Astrocyte of the spinal cord (primary cell): ENCODE measurements around the gene CENPT.

Experiments used
- DNase-seq: peaks from one replicate; pipeline ENCODE4 v3.0.0; 2011; ENCODE audit warnings: low read depth, low spot score
- H3K4me3 ChIP-seq: 2 replicates; pipeline ENCODE4 v1.5.1; 2011; ENCODE audit warnings: low read depth, mild to moderate bottlenecking, low read length, moderate library complexity
- in situ Hi-C: cut with HindIII; loops from 2 replicates; pipeline ENCODE4 v1.10.0; 2017; ENCODE audit warnings: low sequenced_read_pairs
- TF ChIP-seq, protein P1 (sequence below): IDR thresholded peaks from 2 replicates; pipeline ENCODE4 v1.5.1; 2012; ENCODE audit warnings: low read depth, mild to moderate bottlenecking, low read length, inconsistent platforms

Gene CENPT

DNA sequence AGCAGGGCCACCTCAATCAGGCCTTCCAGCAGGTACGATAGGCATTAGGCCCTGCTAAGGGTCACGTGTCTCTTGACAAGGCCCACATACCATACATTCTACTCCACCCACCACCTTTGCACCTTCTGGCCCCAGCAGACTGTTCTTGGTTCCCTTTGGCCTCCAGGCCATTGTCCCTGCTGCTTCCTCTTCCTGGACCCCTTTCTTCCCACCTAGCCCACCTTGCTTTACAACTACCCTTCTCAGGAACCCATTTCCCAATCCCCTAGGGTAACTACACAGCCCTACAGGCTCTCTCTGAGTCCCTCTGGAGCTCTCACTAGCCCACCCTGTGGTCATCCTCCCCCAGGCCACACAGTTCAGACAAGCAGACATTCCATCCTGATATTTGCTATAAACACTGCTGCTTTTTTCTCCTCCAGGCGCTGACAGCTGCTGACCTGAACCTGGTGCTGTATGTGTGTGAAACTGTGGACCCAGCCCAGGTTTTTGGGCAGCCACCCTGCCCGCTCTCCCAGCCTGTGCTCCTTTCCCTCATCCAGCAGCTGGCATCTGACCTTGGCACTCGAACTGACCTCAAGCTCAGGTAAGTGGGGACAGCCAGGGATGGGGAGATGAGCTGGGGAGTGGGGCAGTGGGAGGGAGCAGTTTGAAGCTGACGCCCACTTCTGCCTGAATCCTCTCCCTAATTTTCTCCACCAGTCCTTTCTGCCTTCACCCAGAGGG is 35.8 kb upstream of the CENPT start:
- TF ChIP-seq, protein P1, sequence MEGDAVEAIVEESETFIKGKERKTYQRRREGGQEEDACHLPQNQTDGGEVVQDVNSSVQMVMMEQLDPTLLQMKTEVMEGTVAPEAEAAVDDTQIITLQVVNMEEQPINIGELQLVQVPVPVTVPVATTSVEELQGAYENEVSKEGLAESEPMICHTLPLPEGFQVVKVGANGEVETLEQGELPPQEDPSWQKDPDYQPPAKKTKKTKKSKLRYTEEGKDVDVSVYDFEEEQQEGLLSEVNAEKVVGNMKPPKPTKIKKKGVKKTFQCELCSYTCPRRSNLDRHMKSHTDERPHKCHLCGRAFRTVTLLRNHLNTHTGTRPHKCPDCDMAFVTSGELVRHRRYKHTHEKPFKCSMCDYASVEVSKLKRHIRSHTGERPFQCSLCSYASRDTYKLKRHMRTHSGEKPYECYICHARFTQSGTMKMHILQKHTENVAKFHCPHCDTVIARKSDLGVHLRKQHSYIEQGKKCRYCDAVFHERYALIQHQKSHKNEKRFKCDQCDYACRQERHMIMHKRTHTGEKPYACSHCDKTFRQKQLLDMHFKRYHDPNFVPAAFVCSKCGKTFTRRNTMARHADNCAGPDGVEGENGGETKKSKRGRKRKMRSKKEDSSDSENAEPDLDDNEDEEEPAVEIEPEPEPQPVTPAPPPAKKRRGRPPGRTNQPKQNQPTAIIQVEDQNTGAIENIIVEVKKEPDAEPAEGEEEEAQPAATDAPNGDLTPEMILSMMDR, result no peak
- in situ Hi-C loops, result no loop called here
- no peak for DNase-seq
- no peak overlapping the region for H3K4me3 ChIP-seq

DNA sequence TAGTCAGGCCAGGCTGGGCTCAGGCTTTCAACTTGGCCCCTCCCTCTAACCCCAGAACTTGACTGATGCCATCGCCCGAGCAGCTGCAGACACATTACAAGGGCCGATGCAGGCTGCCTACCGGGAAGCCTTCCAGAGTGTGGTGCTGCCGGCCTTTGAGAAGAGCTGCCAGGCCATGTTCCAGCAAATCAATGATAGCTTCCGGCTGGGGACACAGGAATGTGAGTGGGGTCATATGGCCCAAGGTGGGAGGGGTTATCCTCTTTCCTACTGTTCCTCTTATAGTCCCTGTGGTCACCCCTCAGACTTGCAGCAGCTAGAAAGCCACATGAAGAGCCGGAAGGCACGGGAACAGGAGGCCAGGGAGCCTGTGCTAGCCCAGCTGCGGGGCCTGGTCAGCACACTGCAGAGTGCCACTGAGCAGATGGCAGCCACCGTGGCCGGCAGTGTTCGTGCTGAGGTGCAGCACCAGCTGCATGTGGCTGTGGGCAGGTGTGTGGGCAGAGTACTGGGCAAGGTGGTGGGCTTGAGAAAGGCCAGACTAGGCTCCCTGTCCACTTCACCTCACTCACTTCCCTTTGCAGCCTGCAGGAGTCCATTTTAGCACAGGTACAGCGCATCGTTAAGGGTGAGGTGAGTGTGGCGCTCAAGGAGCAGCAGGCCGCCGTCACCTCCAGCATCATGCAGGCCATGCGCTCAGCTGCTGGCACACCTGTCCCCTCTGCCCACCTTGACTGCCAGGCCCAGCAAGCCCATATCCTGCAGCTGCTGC is 35.1 kb upstream of the CENPT start:
- TF ChIP-seq, protein P1, result no peak
- H3K4me3 ChIP-seq, result no peak overlapping the region

DNA sequence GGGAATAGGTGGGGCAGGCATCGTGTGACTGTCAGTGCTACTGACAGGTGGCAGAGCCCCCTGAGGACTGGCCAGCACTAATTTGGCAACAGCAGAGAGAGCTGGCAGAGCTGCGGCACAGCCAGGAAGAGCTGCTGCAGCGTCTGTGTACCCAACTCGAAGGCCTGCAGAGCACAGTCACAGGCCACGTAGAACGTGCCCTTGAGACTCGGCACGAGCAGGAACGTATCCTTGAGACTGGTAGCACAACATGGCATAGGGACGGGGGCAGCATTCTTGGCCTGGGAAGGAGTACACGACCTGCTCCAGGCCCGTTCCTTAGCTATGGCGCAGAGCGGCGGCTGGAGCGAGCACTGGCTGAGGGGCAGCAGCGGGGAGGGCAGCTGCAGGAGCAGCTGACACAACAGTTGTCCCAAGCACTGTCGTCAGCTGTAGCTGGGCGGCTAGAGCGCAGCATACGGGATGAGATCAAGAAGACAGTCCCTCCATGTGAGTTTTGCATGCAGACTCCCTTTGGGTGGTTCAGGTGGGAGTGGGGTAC is 34.2 kb upstream of the CENPT start:
- in situ Hi-C loops, result no loop called here
- H3K4me3 ChIP-seq, result no peak overlapping the region
- no peak for DNase-seq
- TF ChIP-seq, protein P1, result no peak

More for the DNA sequence above, 35.1 kb upstream of the CENPT start:
- no peak for DNase-seq
- in situ Hi-C loops, result no loop called here

DNA sequence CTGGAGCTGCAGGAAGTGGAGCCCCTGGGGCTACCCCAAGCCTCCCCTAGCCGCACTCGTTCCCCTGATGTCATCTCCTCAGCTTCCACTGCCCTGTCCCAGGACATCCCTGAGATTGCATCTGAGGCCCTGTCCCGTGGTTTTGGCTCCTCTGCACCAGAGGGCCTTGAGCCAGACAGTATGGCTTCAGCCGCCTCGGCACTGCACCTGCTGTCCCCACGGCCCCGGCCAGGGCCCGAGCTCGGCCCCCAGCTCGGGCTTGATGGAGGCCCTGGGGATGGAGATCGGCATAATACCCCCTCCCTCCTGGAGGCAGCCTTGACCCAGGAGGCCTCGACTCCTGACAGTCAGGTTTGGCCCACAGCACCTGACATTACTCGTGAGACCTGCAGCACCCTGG is 33.1 kb upstream of the CENPT start:
- in situ Hi-C loops, result no loop called here
- H3K4me3 ChIP-seq, result no peak overlapping the region
- TF ChIP-seq, protein P1, result no peak
- no peak for DNase-seq

DNA sequence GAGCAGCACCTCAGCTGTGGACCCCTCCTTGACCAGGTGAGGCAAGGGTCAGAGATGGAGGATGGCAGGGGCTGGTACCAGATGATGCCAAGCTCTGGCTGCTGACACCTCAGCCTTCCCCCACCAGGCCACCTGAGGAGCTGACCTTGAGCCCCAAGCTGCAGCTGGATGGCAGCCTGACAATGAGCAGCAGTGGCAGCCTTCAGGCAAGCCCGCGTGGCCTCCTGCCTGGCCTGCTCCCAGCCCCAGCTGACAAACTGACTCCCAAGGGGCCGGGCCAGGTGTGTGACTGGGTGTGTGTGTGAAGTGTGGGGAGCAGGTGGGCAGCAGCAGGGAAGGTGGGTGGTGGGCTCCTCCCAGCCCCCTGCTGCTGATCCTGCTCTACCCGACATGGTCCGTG is 32.4 kb upstream of the CENPT start:
- TF ChIP-seq, protein P1, result no peak
- in situ Hi-C loops, result no loop called here
- DNase-seq, result no peak
- no peak overlapping the region for H3K4me3 ChIP-seq

DNA sequence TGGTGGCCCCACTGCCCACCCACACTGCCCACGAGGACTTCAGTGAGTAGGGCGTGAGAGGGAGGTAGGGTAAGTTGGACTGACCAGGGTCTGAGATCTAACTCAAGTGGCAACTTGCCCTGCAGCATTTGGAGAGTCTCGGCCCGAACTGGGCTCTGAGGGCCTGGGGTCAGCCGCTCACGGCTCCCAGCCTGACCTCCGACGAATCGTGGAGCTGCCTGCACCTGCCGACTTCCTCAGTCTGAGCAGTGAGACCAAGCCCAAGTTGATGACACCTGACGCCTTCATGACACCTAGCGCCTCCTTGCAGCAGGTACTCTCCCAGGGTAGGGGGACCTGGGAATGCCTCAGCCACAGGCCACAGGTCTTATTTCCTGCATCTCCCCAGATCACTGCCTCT is 32.0 kb upstream of the CENPT start:
- in situ Hi-C loops, result no loop called here
- TF ChIP-seq, protein P1, result no peak
- H3K4me3 ChIP-seq, result no peak overlapping the region
- no peak for DNase-seq
